Trophoblast cell (in vitro differentiated cells and primary cell): ENCODE data around the gene YBEY.

Experiments
- DNase-seq, 2 donors: peaks; one replicate each; pipeline ENCODE4 v3.0.0-alpha.2; 2016
- H2AFZ ChIP-seq: 2 replicates; pipeline ENCODE4 v1.6.1; 2013; ENCODE audit warnings: low read length, moderate library complexity, mild to moderate bottlenecking; ENCODE audit not compliant: insufficient read depth, poor library complexity
- H2AK5ac ChIP-seq: 2 replicates; pipeline ENCODE4 v1.6.1; 2013; ENCODE audit warnings: mild to moderate bottlenecking, low read length
- H2BK120ac ChIP-seq: 2 replicates; pipeline ENCODE4 v1.6.1; 2013; ENCODE audit warnings: low read length, mild to moderate bottlenecking, moderate library complexity; ENCODE audit not compliant: insufficient read depth, poor library complexity
- H2BK12ac ChIP-seq: 2 replicates; pipeline ENCODE4 v1.6.1; 2013; ENCODE audit warnings: mild to moderate bottlenecking, low read length, moderate library complexity
- H2BK5ac ChIP-seq: 2 replicates; pipeline ENCODE4 v1.6.1; 2013; ENCODE audit warnings: low read length, low read depth, moderate library complexity, mild to moderate bottlenecking; ENCODE audit not compliant: poor library complexity
- H3K14ac ChIP-seq: 2 replicates; pipeline ENCODE4 v1.6.1; 2013; ENCODE audit warnings: mild to moderate bottlenecking, low read length
- H3K18ac ChIP-seq: 2 replicates; pipeline ENCODE4 v1.6.1; 2013; ENCODE audit warnings: mild to moderate bottlenecking, low read length
- H3K23ac ChIP-seq: 2 replicates; pipeline ENCODE4 v1.6.1; 2013; ENCODE audit warnings: low read length
- H3K27ac ChIP-seq: 2 replicates; pipeline ENCODE4 v1.5.1; 2013; ENCODE audit warnings: low read depth, mild to moderate bottlenecking, inconsistent platforms, low read length, moderate library complexity
- H3K27me3 ChIP-seq: 2 replicates; pipeline ENCODE4 v1.6.1; 2013; ENCODE audit warnings: inconsistent platforms, mild to moderate bottlenecking, low read length, moderate library complexity; ENCODE audit not compliant: insufficient read depth
- H3K36me3 ChIP-seq, 2 experiments: 1 replicate in 1 of 2; 2 replicates in 1 of 2; pipeline ENCODE4 v1.6.1; 2013; ENCODE audit warnings: low read length in 2 of 2, mild to moderate bottlenecking in 2 of 2, moderate library complexity in 1 of 2; ENCODE audit not compliant: insufficient read depth in 2 of 2, control insufficient read depth in 1 of 2
- H3K4ac ChIP-seq: 2 replicates; pipeline ENCODE4 v1.6.1; 2013; ENCODE audit warnings: low read depth, mild to moderate bottlenecking, low read length, moderate library complexity
- H3K4me1 ChIP-seq, 2 experiments: 1 replicate in 1 of 2; 2 replicates in 1 of 2; pipeline ENCODE4 v1.6.1; 2013; ENCODE audit warnings: low read length in 2 of 2, mild to moderate bottlenecking in 2 of 2, moderate library complexity in 1 of 2; ENCODE audit not compliant: insufficient read depth in 2 of 2, control insufficient read depth in 1 of 2
- H3K4me2 ChIP-seq: 2 replicates; pipeline ENCODE4 v1.6.1; 2013; ENCODE audit warnings: inconsistent platforms, mild to moderate bottlenecking, low read length, moderate library complexity
- H3K4me3 ChIP-seq: 2 replicates; pipeline ENCODE4 v1.5.1; 2013; ENCODE audit warnings: mild to moderate bottlenecking, low read depth, low read length, inconsistent platforms
- H3K79me1 ChIP-seq: one replicate; pipeline ENCODE4 v1.6.1; 2013; ENCODE audit warnings: low read length
- H3K79me2 ChIP-seq: 2 replicates; pipeline ENCODE4 v1.6.1; 2013; ENCODE audit warnings: low read length, mild to moderate bottlenecking; ENCODE audit not compliant: control insufficient read depth, insufficient read depth, poor library complexity
- H3K9ac ChIP-seq: 2 replicates; pipeline ENCODE4 v1.6.1; 2013; ENCODE audit warnings: mild to moderate bottlenecking, low read length
- H3K9me3 ChIP-seq: 2 replicates; pipeline ENCODE4 v1.6.1; 2013; ENCODE audit warnings: low read depth, mild to moderate bottlenecking, control low read depth, inconsistent platforms, low read length; ENCODE audit not compliant: insufficient read depth
- H4K12ac ChIP-seq: 2 replicates; pipeline ENCODE4 v1.6.1; 2013; ENCODE audit warnings: low read depth, mild to moderate bottlenecking, low read length, moderate library complexity
- H4K8ac ChIP-seq: 2 replicates; pipeline ENCODE4 v1.6.1; 2013; ENCODE audit warnings: low read depth, mild to moderate bottlenecking, low read length, moderate library complexity
- H4K91ac ChIP-seq: one replicate; pipeline ENCODE4 v1.6.1; 2013; ENCODE audit warnings: low read depth, mild to moderate bottlenecking, low read length, moderate library complexity
- WGBS: extraction: QIAGEN DNeasy Blood & Tissue Kit; methylation state at CpG from one replicate; pipeline ENCODE4 v1.1.7; 2013; ENCODE audit warnings: missing lambda C conversion rate; ENCODE audit not compliant: insufficient read length, insufficient coverage; ENCODE audit errors: extremely low coverage; 5-methylcytosine and 5-hydroxymethylcytosine counted together

The YBEY gene

DNA sequence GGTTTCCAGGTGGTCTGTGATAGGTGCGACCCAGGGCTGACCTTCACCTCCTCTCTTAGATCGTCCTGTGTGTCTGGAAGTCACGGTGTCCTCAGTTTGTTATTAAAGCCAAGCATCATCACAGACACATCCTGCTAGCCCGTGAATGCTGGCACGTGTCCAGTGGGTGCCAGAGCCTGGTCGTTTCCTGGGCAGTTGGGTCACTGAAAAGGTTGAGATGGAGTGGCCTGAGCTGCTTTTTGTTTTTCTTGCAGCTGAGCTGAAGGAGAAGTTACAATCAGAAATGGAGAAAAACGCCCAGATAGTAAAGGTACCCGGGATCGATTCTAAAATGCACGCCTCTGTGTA is 61.0 kb downstream of the YBEY start:
- Histone ChIP-seq H2BK12ac (no peak overlapping the region), H2BK5ac (no peak overlapping the region), H3K27ac (no peak overlapping the region), H3K4me1 (peaks cover 0 to 2% of the 10 kb centered on the region in 2 experiments), H3K9ac (no peak overlapping the region), H2AK5ac (no peak overlapping the region), H3K18ac (no peak overlapping the region), H2AFZ (no peak overlapping the region), H4K91ac (no peak overlapping the region), H3K79me2 (no peaks in the 10 kb centered on the region), H4K12ac (no peak overlapping the region), H2BK120ac (no peak overlapping the region), H3K36me3 (peaks cover 52 to 56% of the 10 kb centered on the region in 2 experiments), H3K14ac (no peak overlapping the region), H3K4ac (no peak overlapping the region), H3K79me1 (no peaks in the 10 kb centered on the region), H3K4me2 (no peak overlapping the region), H3K9me3 (peaks cover 1% of the 10 kb centered on the region), H4K8ac (no peak overlapping the region), H3K4me3 (no peak overlapping the region), H3K23ac (no peak overlapping the region), H3K27me3 (no peaks in the 10 kb centered on the region)
- no peak for DNase-seq
- no CpG with 5 or more reads among the region's 10 CpGs for WGBS
